NOMO-1 (cell line): ENCODE measurements around the gene HOXA3.
A peak's percentile ranks its signal among the peaks of the same experiment; 100 is the strongest.

Experiments used
- DNase-seq, 2 experiments: peaks; one replicate each; lab custom pipeline; 2025; ENCODE audit not compliant: unreplicated experiment in 2 of 2; lab: John Stamatoyannopoulos, UW

Gene HOXA3

GRCh38 chr7:27189997-27190748 is 37.8 kb upstream of the HOXA3 start:
- no peak for DNase-seq

GRCh38 chr7:27189295-27189996 is 37.1 kb upstream of the HOXA3 start:
- no peak for DNase-seq

GRCh38 chr7:27188386-27189294 is 36.3 kb upstream of the HOXA3 start:
- DNase-seq = peak; percentile 45 to 61

- no peak for DNase-seq
These were observed 35.3 kb upstream of the HOXA3 start for GRCh38 chr7:27187475-27188385.

- DNase-seq = no peak
These were observed 34.5 kb upstream of the HOXA3 start for GRCh38 chr7:27186668-27187474.

- no peak for DNase-seq
These were observed 33.7 kb upstream of the HOXA3 start for GRCh38 chr7:27185854-27186667.

- DNase-seq = peak; percentile 75 to 86
These were observed 32.9 kb upstream of the HOXA3 start, which contains the start of gene HOXA11 for GRCh38 chr7:27185013-27185853. HOXA11 (minus strand) TSS chr7:27185232; CDS start chr7:27185144, 88 bp downstream.

- peak in 1 of 2 experiments; percentile 34 for DNase-seq
These were observed 32.1 kb upstream of the HOXA3 start for GRCh38 chr7:27184337-27185012.

- no peak for DNase-seq
These were observed 31.4 kb upstream of the HOXA3 start for GRCh38 chr7:27183682-27184336.

GRCh38 chr7:27182861-27183681 is 30.7 kb upstream of the HOXA3 start:
- DNase-seq = no peak

- no peak for DNase-seq
These were observed 30.0 kb upstream of the HOXA3 start for GRCh38 chr7:27182285-27182841.

- DNase-seq = no peak
These were observed 29.5 kb upstream of the HOXA3 start for GRCh38 chr7:27181795-27182275.

- no peak for DNase-seq
These were observed 28.3 kb upstream of the HOXA3 start for GRCh38 chr7:27180431-27181420.
